Measurements from ENCODE around the gene ZIC5.
"Not testable (repeated sequence)": the region's sequence is repeated elsewhere in the genome, so short reads cannot be mapped to it uniquely, and the experiment has no call there.

The ZIC5 gene

GRCh38 chr13:99955747-99956472 lies 15.7 kb downstream of the ZIC5 start:
- TF ChIP-seq, protein P1, sequence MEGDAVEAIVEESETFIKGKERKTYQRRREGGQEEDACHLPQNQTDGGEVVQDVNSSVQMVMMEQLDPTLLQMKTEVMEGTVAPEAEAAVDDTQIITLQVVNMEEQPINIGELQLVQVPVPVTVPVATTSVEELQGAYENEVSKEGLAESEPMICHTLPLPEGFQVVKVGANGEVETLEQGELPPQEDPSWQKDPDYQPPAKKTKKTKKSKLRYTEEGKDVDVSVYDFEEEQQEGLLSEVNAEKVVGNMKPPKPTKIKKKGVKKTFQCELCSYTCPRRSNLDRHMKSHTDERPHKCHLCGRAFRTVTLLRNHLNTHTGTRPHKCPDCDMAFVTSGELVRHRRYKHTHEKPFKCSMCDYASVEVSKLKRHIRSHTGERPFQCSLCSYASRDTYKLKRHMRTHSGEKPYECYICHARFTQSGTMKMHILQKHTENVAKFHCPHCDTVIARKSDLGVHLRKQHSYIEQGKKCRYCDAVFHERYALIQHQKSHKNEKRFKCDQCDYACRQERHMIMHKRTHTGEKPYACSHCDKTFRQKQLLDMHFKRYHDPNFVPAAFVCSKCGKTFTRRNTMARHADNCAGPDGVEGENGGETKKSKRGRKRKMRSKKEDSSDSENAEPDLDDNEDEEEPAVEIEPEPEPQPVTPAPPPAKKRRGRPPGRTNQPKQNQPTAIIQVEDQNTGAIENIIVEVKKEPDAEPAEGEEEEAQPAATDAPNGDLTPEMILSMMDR (IDR thresholded peaks at IDR 0.05; ENCODE audit: extremely low read depth, insufficient read depth, missing control alignments), result no peak
- in situ Hi-C loops (cut with MboI; ENCODE audit: low pct_unique_long_range_greater_than_20kb, low sequenced_read_pairs, unreplicated experiment), result no loop called here
- no peak for DNase-seq (ENCODE audit: low spot score)

DNA sequence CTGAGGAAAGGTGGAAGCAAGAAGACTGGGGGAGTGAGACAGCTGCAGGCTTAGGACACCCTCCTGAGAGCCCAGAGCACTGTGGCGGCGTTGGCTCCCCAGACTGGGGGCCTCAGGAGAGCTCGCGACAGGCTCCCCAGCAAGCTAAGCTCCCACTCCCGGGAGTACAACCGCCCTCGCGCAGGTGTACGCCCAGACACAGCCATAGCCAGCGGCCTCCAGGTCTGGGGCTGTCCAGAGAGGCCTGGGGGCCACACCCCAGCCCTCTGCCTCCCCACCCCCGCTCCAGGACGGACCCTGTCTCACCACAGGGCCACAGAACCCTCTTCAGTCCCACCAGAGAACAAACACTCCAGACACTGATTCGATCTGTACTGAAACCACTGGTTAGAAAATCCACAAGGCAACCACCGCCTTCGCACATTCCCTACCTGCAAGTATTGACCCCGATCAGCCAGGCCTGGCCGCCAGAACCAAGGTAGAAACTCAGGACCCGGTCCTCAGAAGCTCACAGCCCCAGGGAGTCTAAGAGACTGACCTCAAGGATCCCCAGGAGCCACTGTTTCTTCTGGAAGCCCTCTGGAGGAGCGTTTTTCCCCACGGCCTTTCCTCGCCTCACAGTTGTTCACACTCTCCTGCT lies 16.3 kb downstream of the ZIC5 start:
- DNase-seq (ENCODE audit: low spot score), result no peak
- TF ChIP-seq, protein P1 (IDR thresholded peaks at IDR 0.05; ENCODE audit: extremely low read depth, insufficient read depth, missing control alignments), result no peak
- in situ Hi-C loops (cut with MboI; ENCODE audit: low pct_unique_long_range_greater_than_20kb, low sequenced_read_pairs, unreplicated experiment), result no loop called here

GRCh38 chr13:99953138-99953755 lies 18.3 kb downstream of the ZIC5 start:
- no peak for DNase-seq (ENCODE audit: low spot score)
- in situ Hi-C loops (cut with MboI; ENCODE audit: low pct_unique_long_range_greater_than_20kb, low sequenced_read_pairs, unreplicated experiment), result no loop called here
- TF ChIP-seq, protein P1 (IDR thresholded peaks at IDR 0.05; ENCODE audit: extremely low read depth, insufficient read depth, missing control alignments), result no peak

DNA sequence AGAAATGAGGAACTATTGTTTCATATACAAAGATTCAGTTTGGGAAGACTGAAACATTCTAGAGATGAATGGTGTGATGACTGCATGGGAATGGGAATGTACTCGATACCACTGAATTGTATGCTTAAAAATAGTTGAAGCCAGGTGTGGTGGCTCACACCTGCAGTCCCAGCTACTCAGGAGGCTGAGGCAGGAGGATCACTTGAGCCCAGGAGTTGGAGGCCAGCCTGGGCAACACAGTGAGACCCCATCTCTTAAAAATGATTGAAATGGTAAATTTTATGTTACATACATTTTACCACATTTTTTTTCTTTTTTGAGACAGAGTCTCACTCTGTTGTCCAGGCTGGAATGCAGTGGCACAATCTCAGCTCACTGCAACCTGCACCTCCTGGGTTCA lies 19.9 kb downstream of the ZIC5 start:
- DNase-seq (ENCODE audit: low spot score); in situ Hi-C loops (cut with MboI; ENCODE audit: low pct_unique_long_range_greater_than_20kb, low sequenced_read_pairs, unreplicated experiment): not testable (repeated sequence)

DNA sequence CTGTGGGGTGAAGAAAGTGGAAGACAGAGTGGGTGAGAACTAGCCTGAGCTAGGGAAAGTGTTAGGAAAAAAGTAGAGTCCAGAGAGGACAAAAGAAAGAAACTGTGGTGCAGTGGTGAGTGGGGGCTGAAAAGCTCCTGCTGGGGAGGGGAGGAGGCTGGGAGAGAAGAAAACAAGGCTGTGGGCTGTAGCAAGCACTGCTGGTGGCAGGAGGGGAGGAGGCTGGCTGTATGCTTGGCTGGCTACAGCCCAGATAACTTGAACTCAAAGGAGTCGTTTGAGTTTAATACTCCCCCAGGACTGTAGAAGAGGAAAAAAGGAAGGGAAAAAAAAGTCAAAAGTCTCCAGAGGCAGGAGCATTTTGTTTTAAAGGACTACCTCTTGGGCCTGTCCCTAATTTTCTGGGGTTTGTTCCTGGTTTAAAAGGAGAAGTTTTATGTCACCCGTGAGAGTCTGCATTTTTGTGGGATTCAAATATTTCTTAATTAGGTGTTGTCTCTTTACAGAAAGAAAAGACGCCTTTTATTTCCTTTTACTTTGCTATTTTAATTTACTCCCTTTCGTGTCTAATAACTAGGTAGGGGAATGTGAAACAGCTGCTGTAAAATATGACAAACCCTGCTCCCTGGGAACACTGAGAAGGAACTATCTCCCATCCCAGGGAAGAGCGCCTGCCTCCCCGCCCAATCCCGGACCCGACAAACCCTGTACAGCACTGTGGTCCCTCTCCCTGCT lies 21.7 kb downstream of the ZIC5 start:
- no peak for DNase-seq (ENCODE audit: low spot score)
- in situ Hi-C loops (cut with MboI; ENCODE audit: low pct_unique_long_range_greater_than_20kb, low sequenced_read_pairs, unreplicated experiment), result no loop called here
- TF ChIP-seq, protein P1 (IDR thresholded peaks at IDR 0.05; ENCODE audit: extremely low read depth, insufficient read depth, missing control alignments), result no peak

GRCh38 chr13:99948907-99949678 lies 22.5 kb downstream of the ZIC5 start:
- in situ Hi-C loops (cut with MboI; ENCODE audit: low pct_unique_long_range_greater_than_20kb, low sequenced_read_pairs, unreplicated experiment), result no loop called here
- TF ChIP-seq, protein P1 (IDR thresholded peaks at IDR 0.05; ENCODE audit: extremely low read depth, insufficient read depth, missing control alignments), result no peak

More at GRCh38 chr13:99948907-99949678, 22.5 kb downstream of the ZIC5 start:
- no peak for DNase-seq (ENCODE audit: low spot score)
